LNCaP clone FGC (cell line): ENCODE measurements around the gene CHST5.

Source experiments
- DNase-seq: peaks from one replicate; pipeline ENCODE4 v3.0.0-alpha.2; 2011; ENCODE audit warnings: low read depth
- H3K4me3 ChIP-seq: 2 replicates; pipeline ENCODE4 v1.5.1; 2011; ENCODE audit warnings: mild to moderate bottlenecking, low read depth, low read length, control low read depth
- TF ChIP-seq, protein P1 (sequence below): IDR thresholded peaks from 2 replicates; pipeline ENCODE4 v1.5.1; 2012; ENCODE audit warnings: mild to moderate bottlenecking; ENCODE audit not compliant: control insufficient read depth, insufficient read depth; ENCODE audit errors: extremely low read depth

Gene CHST5

DNA sequence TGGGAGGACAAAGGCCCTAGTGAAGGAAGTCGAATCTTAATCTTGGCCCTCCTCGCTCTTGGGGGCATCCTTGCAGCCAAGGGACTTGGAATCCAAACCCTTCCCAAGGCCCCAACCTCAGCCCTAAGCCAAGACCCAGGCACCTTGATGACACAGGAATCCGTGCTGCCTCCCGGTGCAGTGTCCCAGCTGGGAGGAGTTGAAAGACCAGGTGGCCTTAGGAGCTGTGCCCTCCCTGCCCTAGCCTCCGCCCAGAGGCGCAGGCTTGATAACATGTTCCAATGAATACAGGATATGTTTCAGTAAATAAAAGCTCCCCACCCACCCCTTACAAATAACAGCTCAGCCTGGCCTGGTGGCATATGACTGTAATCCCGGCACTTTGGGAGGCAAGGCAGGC is at the start of gene CHST5:
Gene CHST5, minus strand, starts transcription at position 208 of the 400 bp plus-strand sequence. CDS start 5,724 bp downstream, outside the sequence.
- DNase-seq: no peak
- no peak within 1 kb of the TSS for H3K4me3 ChIP-seq
- TF ChIP-seq, protein P1, sequence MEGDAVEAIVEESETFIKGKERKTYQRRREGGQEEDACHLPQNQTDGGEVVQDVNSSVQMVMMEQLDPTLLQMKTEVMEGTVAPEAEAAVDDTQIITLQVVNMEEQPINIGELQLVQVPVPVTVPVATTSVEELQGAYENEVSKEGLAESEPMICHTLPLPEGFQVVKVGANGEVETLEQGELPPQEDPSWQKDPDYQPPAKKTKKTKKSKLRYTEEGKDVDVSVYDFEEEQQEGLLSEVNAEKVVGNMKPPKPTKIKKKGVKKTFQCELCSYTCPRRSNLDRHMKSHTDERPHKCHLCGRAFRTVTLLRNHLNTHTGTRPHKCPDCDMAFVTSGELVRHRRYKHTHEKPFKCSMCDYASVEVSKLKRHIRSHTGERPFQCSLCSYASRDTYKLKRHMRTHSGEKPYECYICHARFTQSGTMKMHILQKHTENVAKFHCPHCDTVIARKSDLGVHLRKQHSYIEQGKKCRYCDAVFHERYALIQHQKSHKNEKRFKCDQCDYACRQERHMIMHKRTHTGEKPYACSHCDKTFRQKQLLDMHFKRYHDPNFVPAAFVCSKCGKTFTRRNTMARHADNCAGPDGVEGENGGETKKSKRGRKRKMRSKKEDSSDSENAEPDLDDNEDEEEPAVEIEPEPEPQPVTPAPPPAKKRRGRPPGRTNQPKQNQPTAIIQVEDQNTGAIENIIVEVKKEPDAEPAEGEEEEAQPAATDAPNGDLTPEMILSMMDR: no peak

DNA sequence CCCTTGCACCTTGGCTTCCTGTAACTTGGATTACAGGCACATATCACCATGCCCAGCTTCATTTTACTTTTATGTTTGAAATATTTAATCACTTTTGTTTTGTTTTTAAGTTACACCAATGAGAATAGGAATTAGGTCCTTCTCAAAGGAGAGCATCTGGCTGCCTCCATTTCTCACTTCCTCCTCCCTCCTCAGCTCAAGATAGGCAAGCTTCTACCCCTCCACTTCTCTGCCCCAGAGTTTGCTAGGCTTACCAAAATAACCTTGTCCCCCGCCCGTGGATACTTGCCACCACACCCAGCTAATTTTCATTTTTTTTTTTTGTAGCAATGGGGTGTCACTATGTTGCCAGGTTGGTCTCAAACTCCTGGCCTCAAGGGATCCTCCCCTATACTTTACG is 48.2 kb upstream of the CHST5 start:
- H3K4me3 ChIP-seq: no peak overlapping the region
- TF ChIP-seq, protein P1: no peak
- no peak for DNase-seq

DNA sequence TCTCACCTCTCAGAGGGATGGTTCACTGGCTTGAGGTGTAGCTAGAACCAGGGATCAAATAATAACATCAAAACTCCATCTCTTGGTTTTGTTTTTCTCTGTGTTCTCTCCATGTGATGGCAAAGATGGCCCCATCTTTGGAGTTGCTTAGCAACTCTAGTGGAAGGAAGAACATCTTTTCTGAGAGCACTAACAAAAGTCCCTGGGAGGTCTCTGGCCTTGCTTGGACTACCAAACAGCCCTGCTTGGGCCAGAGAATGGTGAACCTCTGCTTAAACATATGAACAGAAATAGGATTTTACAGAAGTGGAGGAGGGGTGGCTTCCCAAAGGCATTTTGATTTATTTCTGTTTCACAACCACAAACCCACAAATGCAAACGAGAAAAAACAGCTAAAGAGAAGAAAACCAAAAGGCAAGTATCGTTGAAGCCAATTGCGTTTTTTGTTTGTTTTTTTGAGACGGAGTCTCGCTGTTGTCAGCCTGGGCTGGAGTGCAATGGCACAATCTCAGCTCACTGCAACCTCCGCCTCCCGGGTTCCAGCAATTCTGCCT is 43.5 kb upstream of the CHST5 start:
- DNase-seq: no peak
- H3K4me3 ChIP-seq: no peak overlapping the region
- TF ChIP-seq, protein P1: no peak

DNA sequence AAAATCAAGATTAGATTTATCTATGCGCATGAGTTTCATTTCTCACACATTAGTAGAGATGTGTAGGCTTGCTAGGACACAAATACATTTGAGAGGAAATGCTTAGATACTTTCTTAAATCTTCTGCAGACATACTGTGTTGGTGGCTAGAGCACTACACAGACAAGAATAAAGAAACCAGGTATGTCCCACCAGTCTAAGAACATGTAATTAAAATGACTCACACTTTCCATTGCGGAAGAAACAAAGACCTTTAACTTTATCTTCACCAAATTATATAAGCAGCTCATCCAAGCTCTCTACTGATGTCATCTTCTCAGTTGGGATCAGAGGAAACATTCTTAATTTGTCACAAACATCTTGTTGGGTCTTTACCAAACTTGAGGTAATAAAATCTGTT is 42.8 kb upstream of the CHST5 start:
- no peak for DNase-seq
- H3K4me3 ChIP-seq: no peak overlapping the region
- TF ChIP-seq, protein P1: no peak

DNA sequence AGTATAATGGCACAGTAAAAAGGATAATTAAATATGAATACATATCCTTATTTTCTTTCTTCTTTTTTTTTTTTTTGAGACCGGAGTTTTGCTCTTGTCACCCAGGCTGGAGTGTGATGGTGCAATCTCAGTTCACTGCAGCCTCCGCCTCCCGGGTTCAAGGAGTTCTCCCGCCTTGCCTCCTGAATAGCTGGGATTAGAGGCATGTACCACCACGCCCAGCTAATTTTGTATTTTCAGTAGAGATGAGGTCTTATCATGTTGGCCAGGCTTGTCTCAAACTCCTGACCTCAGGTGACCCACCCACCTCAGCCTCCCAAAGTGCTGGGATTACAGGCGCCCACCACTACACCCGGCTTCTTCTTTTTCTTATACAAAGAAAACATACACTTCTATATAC is 42.3 kb upstream of the CHST5 start:
- TF ChIP-seq, protein P1: no peak
- H3K4me3 ChIP-seq: no peak overlapping the region
- DNase-seq: no peak

DNA sequence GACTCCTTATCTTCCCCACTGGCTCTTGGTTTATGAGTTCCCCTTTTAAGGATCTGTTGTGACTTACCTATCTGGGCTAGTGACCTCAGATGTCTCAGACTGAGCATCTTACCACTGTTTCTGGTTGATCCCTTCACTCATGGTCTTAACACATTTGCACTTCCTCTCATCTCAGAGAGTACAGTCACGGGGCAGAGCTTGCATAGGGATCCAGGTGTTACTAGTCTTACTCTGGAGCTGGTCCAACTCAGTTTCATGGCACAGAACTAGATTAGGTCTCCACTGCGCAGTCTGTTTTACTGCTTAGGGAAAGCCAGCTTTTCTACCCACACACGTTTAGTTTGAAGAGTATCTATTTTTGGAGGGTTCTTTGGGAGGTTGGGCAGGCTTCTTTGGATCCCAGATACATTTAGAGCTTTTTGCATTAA is 40.5 kb upstream of the CHST5 start:
- TF ChIP-seq, protein P1: no peak
- DNase-seq: no peak

DNA sequence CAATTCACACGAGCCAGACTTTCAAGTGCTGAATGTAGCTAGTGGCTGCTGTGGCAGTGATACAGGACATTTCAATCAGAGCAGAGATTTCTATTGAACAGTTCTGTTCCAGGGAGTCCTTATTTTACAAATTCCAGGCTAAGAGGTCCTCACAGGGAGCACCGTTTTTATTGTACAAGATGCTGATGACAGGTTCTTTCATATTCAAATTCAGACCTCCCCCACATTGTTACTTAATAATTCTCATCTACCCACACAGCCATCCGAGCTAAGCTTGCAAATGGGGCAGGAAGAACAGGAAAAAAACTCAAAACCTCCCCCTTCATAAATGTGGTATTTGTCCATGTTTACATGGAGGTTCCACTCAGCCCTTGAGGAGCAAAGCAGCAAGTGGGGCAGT is 40.0 kb upstream of the CHST5 start:
- H3K4me3 ChIP-seq: no peak overlapping the region
- TF ChIP-seq, protein P1: no peak
- no peak for DNase-seq

More for the DNA sequence above, 40.5 kb upstream of the CHST5 start:
- no peak overlapping the region for H3K4me3 ChIP-seq
